SK-N-SH (cell line): Measurements from ENCODE around the gene SYT1.

Experiments
- CHD2 ChIP-seq: fragments of 150-350 bp; IDR thresholded peaks from 2 replicates; pipeline ENCODE4 v1.6.1; 2018; ENCODE audit warnings: low read length; ENCODE audit not compliant: partially characterized antibody
- TF ChIP-seq, protein P1 (sequence below): IDR thresholded peaks from 2 replicates; pipeline ENCODE4 v1.6.1; 2012; ENCODE audit warnings: mild to moderate bottlenecking, low read depth, low read length, moderate library complexity
- TF ChIP-seq, protein P2 (sequence below): fragments of 200-600 bp; sonication (generic); IDR thresholded peaks from 2 replicates; pipeline ENCODE4 v1.6.1; 2017; ENCODE audit warnings: antibody characterized with exemption, mild to moderate bottlenecking, moderate library complexity

DNA sequence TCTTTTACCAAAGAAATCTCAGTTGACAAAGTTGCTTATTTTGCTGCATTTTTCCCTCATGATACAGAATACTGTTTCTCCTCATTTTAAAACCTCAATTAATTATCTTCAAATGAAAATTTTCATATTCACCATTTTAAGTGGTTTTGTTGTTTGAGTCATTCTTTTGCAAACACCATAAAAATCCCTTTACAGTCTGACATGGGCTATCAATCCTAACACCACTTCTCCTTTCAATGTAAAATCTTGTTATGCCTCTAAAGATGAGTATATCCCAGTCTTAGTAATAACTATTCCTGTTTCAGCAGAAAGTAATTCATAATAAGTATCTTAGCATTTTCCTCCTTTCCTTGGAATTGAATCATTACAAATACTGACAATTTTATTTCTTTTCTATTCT is 192.2 kb downstream of the SYT1 start:
- TF ChIP-seq, protein P1, sequence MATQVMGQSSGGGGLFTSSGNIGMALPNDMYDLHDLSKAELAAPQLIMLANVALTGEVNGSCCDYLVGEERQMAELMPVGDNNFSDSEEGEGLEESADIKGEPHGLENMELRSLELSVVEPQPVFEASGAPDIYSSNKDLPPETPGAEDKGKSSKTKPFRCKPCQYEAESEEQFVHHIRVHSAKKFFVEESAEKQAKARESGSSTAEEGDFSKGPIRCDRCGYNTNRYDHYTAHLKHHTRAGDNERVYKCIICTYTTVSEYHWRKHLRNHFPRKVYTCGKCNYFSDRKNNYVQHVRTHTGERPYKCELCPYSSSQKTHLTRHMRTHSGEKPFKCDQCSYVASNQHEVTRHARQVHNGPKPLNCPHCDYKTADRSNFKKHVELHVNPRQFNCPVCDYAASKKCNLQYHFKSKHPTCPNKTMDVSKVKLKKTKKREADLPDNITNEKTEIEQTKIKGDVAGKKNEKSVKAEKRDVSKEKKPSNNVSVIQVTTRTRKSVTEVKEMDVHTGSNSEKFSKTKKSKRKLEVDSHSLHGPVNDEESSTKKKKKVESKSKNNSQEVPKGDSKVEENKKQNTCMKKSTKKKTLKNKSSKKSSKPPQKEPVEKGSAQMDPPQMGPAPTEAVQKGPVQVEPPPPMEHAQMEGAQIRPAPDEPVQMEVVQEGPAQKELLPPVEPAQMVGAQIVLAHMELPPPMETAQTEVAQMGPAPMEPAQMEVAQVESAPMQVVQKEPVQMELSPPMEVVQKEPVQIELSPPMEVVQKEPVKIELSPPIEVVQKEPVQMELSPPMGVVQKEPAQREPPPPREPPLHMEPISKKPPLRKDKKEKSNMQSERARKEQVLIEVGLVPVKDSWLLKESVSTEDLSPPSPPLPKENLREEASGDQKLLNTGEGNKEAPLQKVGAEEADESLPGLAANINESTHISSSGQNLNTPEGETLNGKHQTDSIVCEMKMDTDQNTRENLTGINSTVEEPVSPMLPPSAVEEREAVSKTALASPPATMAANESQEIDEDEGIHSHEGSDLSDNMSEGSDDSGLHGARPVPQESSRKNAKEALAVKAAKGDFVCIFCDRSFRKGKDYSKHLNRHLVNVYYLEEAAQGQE: no peak
- no peak for TF ChIP-seq CHD2
- TF ChIP-seq, protein P2, sequence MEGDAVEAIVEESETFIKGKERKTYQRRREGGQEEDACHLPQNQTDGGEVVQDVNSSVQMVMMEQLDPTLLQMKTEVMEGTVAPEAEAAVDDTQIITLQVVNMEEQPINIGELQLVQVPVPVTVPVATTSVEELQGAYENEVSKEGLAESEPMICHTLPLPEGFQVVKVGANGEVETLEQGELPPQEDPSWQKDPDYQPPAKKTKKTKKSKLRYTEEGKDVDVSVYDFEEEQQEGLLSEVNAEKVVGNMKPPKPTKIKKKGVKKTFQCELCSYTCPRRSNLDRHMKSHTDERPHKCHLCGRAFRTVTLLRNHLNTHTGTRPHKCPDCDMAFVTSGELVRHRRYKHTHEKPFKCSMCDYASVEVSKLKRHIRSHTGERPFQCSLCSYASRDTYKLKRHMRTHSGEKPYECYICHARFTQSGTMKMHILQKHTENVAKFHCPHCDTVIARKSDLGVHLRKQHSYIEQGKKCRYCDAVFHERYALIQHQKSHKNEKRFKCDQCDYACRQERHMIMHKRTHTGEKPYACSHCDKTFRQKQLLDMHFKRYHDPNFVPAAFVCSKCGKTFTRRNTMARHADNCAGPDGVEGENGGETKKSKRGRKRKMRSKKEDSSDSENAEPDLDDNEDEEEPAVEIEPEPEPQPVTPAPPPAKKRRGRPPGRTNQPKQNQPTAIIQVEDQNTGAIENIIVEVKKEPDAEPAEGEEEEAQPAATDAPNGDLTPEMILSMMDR: no peak
